ENCODE data around the gene MAPRE3. TPM values are rescaled to one million over a fixed set of nuclear protein-coding genes. Genes with fewer than 3 reads are reported as not detected.

Gene MAPRE3
- total and polyA plus RNA-seq, 9 of the 15 experiments (the other 6 are each of a cell fraction or from before 2014, with no cell fraction given), result 0.70 to 43.2 (median 12.6) TPM

DNA sequence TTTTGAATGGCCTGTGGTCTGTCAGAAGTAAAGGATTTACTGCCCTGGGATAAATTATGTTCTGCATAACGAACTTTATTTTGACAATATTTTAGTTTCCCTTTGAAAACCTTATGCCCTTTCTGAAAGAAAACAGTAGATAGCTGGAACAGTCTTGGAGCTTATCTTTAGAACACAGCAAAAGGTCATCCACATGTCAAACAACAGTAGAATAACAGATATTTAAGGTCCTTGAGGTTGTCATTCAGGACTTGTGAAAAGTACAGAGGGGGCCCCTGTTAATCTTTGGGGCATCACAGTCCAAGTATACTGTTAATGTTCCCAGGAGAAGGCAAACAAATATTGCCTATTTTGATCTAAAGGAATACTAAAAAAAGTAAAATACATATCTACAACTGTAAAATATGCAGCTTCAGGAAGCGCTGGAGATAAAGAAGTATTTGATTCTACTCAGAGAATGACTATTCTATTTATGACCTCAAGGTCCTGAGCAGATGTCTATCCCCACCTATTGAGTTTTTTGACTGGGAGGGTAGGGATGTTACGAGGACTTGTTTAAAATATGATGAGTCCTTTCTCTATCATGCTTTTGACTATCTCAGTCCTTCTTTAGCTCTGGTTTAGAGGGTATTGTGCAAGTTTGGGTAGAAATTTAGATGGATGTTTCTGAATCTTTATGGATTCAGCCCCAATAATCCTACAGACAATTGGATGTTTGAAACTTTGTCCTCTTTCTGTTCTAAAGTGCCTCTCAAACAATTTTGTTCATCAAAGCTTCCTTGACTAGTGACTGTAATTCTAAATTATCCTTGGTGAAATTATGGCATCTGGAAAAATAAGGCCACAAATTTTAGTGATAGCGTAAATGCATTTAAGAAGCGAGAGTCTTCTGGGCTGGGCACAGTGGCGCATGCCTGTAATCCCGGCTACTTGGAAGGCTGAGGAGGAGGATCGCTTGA is 37.3 kb downstream of the MAPRE3 start (continued):
- TF ChIP-seq TCF3 (CRISPR knock-in tag; IDR thresholded peaks at IDR 0.05) (peak; percentile 86), EWSR1 (IDR thresholded peaks at IDR 0.05; ENCODE audit: borderline replicate concordance, low read depth, partially characterized antibody) (no peak), CHD4 (IDR thresholded peaks at IDR 0.05; ENCODE audit: insufficient read depth, insufficient replicate concordance, low read depth, low read length, poor library complexity, severe bottlenecking) (no peak), NUFIP1 (IDR thresholded peaks at IDR 0.05; ENCODE audit: partially characterized antibody) (no peak), MAFK (IDR thresholded peaks at IDR 0.05; ENCODE audit: low read length) (0 out of 2 replicates have a peak, but pooled peaks have one; percentile 8), NFRKB (IDR thresholded peaks at IDR 0.05; ENCODE audit: low read depth) (peak; percentile 53; the same call in 1 of the 2 replicates), ATF7 (IDR thresholded peaks at IDR 0.05) (0 out of 2 replicates have a peak, but pooled peaks have one; percentile 62), PML (IDR thresholded peaks at IDR 0.05; ENCODE audit: low read length) (peak; percentile 78), RCOR1 (IDR thresholded peaks at IDR 0.05; ENCODE audit: borderline replicate concordance in 1 of 2, low read depth in 2 of 2, low read length in 2 of 2) (peak in 1 of 2 experiments; percentile 74; a peak in 2 of 4 replicates), ZFX (CRISPR knock-in tag; IDR thresholded peaks at IDR 0.05) (peak; percentile 51; the same call in 1 of the 2 replicates), MTA2 (IDR thresholded peaks at IDR 0.05; ENCODE audit: low read depth) (peak; percentile 82), LEF1 (IDR thresholded peaks at IDR 0.05) (peak; percentile 95), CCNT2 (IDR thresholded peaks at IDR 0.05; ENCODE audit: borderline replicate concordance, extremely low read depth, insufficient read length, low read depth, low read length) (peak; percentile 68)
- TF ChIP-seq, protein P1, sequence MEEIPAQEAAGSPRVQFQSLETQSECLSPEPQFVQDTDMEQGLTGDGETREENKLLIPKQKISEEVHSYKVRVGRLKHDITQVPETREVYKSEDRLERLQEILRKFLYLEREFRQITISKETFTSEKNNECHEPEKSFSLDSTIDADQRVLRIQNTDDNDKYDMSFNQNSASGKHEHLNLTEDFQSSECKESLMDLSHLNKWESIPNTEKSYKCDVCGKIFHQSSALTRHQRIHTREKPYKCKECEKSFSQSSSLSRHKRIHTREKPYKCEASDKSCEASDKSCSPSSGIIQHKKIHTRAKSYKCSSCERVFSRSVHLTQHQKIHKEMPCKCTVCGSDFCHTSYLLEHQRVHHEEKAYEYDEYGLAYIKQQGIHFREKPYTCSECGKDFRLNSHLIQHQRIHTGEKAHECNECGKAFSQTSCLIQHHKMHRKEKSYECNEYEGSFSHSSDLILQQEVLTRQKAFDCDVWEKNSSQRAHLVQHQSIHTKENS (CRISPR knock-in tag; IDR thresholded peaks at IDR 0.05), result 0 out of 2 replicates have a peak, but pooled peaks have one; percentile 9
- TF ChIP-seq, protein P2, sequence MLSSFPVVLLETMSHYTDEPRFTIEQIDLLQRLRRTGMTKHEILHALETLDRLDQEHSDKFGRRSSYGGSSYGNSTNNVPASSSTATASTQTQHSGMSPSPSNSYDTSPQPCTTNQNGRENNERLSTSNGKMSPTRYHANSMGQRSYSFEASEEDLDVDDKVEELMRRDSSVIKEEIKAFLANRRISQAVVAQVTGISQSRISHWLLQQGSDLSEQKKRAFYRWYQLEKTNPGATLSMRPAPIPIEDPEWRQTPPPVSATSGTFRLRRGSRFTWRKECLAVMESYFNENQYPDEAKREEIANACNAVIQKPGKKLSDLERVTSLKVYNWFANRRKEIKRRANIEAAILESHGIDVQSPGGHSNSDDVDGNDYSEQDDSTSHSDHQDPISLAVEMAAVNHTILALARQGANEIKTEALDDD (IDR thresholded peaks at IDR 0.05), result peak; percentile 91
- TF ChIP-seq, protein P3, sequence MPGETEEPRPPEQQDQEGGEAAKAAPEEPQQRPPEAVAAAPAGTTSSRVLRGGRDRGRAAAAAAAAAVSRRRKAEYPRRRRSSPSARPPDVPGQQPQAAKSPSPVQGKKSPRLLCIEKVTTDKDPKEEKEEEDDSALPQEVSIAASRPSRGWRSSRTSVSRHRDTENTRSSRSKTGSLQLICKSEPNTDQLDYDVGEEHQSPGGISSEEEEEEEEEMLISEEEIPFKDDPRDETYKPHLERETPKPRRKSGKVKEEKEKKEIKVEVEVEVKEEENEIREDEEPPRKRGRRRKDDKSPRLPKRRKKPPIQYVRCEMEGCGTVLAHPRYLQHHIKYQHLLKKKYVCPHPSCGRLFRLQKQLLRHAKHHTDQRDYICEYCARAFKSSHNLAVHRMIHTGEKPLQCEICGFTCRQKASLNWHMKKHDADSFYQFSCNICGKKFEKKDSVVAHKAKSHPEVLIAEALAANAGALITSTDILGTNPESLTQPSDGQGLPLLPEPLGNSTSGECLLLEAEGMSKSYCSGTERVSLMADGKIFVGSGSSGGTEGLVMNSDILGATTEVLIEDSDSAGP (CRISPR knock-in tag; IDR thresholded peaks at IDR 0.05), result no peak
- TF ChIP-seq, protein P4, sequence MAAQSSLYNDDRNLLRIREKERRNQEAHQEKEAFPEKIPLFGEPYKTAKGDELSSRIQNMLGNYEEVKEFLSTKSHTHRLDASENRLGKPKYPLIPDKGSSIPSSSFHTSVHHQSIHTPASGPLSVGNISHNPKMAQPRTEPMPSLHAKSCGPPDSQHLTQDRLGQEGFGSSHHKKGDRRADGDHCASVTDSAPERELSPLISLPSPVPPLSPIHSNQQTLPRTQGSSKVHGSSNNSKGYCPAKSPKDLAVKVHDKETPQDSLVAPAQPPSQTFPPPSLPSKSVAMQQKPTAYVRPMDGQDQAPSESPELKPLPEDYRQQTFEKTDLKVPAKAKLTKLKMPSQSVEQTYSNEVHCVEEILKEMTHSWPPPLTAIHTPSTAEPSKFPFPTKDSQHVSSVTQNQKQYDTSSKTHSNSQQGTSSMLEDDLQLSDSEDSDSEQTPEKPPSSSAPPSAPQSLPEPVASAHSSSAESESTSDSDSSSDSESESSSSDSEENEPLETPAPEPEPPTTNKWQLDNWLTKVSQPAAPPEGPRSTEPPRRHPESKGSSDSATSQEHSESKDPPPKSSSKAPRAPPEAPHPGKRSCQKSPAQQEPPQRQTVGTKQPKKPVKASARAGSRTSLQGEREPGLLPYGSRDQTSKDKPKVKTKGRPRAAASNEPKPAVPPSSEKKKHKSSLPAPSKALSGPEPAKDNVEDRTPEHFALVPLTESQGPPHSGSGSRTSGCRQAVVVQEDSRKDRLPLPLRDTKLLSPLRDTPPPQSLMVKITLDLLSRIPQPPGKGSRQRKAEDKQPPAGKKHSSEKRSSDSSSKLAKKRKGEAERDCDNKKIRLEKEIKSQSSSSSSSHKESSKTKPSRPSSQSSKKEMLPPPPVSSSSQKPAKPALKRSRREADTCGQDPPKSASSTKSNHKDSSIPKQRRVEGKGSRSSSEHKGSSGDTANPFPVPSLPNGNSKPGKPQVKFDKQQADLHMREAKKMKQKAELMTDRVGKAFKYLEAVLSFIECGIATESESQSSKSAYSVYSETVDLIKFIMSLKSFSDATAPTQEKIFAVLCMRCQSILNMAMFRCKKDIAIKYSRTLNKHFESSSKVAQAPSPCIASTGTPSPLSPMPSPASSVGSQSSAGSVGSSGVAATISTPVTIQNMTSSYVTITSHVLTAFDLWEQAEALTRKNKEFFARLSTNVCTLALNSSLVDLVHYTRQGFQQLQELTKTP (IDR thresholded peaks at IDR 0.05; ENCODE audit: low read depth in 1 of 2, partially characterized antibody in 2 of 2), result peak in 1 of 2 experiments; percentile 89

All from K562 (cell line).